ENCODE measurements around the gene C2orf92.

The C2orf92 gene

GRCh38 chr2:97654309-97654708 is 15.2 kb upstream of the C2orf92 start:
- Mint-ChIP-seq H3K27ac (peak overlapping the region in 1 of 2 donors; percentile 21), H3K27me3 (no peaks in the 10 kb centered on the region), H3K36me3 (ENCODE audit: insufficient read depth) (peaks cover 48% of the 10 kb centered on the region), H3K4me1 (ENCODE audit: low read depth in 2 of 2) (peaks cover 0 to 2% of the 10 kb centered on the region in 2 donors), H3K9me3 (no peaks in the 10 kb centered on the region), H3K4me3 (no peak overlapping the region)
- DNase-seq (no peak), ATAC-seq (replicated peaks) (peak; percentile 21)

- Mint-ChIP-seq H3K27ac (peak overlapping the region in 1 of 2 donors; percentile 21), H3K9me3 (no peaks in the 10 kb centered on the region), H3K27me3 (no peaks in the 10 kb centered on the region), H3K4me1 (ENCODE audit: low read depth in 2 of 2) (peaks cover 2 to 5% of the 10 kb centered on the region in 2 donors), H3K36me3 (ENCODE audit: insufficient read depth) (peaks cover 48% of the 10 kb centered on the region), H3K4me3 (no peak overlapping the region)
- DNase-seq (no peak), ATAC-seq (replicated peaks) (peak; percentile 31)
Observed at GRCh38 chr2:97654791-97655190, 14.7 kb upstream of the C2orf92 start.

DNA sequence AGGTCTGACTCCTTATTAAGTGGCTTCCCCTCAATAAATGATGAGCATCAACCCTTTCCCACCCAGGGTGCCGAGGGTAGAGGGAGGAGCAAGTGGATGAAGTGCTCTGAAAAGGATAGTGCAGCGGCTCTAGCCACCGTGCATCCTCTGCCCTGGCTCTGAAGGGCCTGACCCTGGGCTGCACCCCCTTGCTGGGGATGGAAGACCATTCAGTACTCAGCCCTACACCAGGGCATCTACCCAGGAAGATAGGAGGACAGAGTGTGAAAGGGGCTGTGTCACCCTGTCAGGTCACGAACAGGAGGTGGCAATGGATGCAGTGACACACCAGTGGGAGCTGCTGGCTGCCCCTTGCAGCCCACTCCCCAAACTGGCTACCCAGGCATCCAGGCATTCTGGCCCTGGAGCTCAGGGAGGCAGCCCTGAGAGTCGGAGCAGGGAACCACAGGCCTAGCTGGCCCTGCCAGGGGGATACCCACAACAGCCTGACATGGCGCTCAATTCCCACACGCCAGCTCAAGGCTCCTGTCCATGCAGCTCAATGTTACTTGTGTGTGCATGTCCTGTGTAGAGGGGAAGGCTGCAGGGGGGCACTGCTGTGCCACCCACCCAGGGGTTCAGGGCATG is 13.3 kb upstream of the C2orf92 start:
- no peaks in the 10 kb centered on the region for H3K9me3 Mint-ChIP-seq
- no peak overlapping the region for H3K4me3 Mint-ChIP-seq
- H3K27ac Mint-ChIP-seq, result no peak overlapping the region
- peaks cover 38% of the 10 kb centered on the region for H3K36me3 Mint-ChIP-seq (ENCODE audit: insufficient read depth)
- H3K4me1 Mint-ChIP-seq (ENCODE audit: low read depth in 2 of 2), result peaks cover 6 to 11% of the 10 kb centered on the region in 2 donors
- ATAC-seq (replicated peaks) (no peak), DNase-seq (no peak)
- no peaks in the 10 kb centered on the region for H3K27me3 Mint-ChIP-seq

GRCh38 chr2:97656905-97657587 is 12.5 kb upstream of the C2orf92 start:
- no peaks in the 10 kb centered on the region for H3K27me3 Mint-ChIP-seq
- H3K27ac Mint-ChIP-seq, result peak overlapping the region; percentile 17 to 25
- H3K4me1 Mint-ChIP-seq (ENCODE audit: low read depth in 2 of 2), result peaks cover 13 to 19% of the 10 kb centered on the region in 2 donors
- no peaks in the 10 kb centered on the region for H3K9me3 Mint-ChIP-seq
- DNase-seq (no peak), ATAC-seq (replicated peaks) (no peak)
- no peak overlapping the region for H3K4me3 Mint-ChIP-seq
- peaks cover 38% of the 10 kb centered on the region for H3K36me3 Mint-ChIP-seq (ENCODE audit: insufficient read depth)

- Mint-ChIP-seq H3K27me3 (no peaks in the 10 kb centered on the region), H3K36me3 (ENCODE audit: insufficient read depth) (peaks cover 44% of the 10 kb centered on the region), H3K4me1 (ENCODE audit: low read depth in 2 of 2) (peaks cover 23 to 29% of the 10 kb centered on the region in 2 donors), H3K27ac (peak overlapping the region in 1 of 2 donors; percentile 17), H3K9me3 (no peaks in the 10 kb centered on the region), H3K4me3 (no peak overlapping the region)
- ATAC-seq (replicated peaks) (no peak), DNase-seq (no peak)
Observed at GRCh38 chr2:97657986-97658690, 11.4 kb upstream of the C2orf92 start.

DNA sequence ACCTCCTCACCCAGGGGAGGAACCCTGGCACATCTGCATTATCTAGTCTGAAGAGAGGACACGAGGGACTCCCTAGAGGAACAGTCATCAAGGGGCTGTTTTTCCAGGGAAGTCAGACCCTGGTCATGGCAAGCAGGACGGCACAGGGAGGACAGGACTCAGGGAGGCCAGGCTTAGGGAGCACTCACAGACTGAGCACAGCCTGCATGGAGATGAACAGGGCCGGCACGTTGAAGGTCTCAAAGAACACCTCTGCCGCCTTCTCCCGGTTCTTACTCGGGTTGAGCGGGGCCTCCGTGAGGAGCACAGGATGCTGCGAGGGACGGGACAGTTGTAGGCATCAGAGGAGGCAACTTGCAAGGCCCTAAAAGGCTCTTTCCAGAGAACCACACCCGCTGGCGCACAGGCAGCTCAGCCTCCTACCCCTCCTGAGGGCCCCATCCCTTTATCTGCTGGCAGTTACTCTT is 10.8 kb upstream of the C2orf92 start:
- no peak for DNase-seq
- no peak overlapping the region for H3K4me3 Mint-ChIP-seq
- H3K27ac Mint-ChIP-seq, result peak overlapping the region in 1 of 2 donors; percentile 6
- no peaks in the 10 kb centered on the region for H3K9me3 Mint-ChIP-seq
- no peaks in the 10 kb centered on the region for H3K27me3 Mint-ChIP-seq
- peaks cover 25 to 31% of the 10 kb centered on the region in 2 donors for H3K4me1 Mint-ChIP-seq (ENCODE audit: low read depth in 2 of 2)
- no peak for ATAC-seq (replicated peaks)
- H3K36me3 Mint-ChIP-seq (ENCODE audit: insufficient read depth), result peaks cover 47% of the 10 kb centered on the region

DNA sequence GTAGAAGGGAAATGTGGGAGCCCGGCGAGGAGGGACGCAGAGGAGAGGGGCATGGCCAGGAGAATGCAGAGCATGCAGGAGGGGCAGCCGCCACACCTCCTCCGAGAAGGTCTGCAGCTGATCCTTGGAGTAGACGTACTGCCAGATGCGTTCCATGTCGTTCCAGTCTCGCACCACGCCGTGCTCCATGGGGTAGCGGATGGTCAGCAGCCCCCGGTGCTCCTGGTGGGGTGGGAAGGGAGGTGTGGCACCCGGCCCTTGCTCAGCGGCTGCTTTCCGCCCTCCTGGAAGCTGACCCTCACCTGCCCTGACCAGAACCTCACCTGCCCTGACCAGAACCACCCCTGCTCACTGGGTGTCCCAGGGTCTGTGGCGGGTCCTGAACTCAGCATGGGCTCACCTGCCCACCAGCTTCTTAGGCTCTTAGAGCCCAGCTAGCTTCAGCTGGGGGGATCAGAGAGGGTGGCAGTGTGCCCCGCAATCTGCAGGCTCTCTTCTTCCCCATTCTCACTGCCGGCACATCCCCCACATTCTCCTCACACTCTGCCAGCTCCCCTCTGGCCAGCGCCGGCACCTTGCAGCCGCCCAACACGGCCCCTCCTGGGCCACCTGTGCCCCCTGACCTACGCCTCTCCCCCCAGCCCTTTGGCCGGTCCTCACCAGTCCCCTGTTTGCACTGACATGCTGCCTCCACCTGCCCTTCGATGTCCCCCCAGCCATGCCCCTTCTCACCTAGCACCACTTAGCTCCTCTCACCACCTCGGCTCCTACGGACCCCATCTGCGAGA is 10.1 kb upstream of the C2orf92 start:
- peak overlapping the region in 1 of 2 donors; percentile 72 for H3K27ac Mint-ChIP-seq
- no peaks in the 10 kb centered on the region for H3K9me3 Mint-ChIP-seq
- H3K27me3 Mint-ChIP-seq, result no peaks in the 10 kb centered on the region
- ATAC-seq (replicated peaks), result no peak
- peaks cover 25 to 31% of the 10 kb centered on the region in 2 donors for H3K4me1 Mint-ChIP-seq (ENCODE audit: low read depth in 2 of 2)
- H3K4me3 Mint-ChIP-seq, result no peak overlapping the region
- peaks cover 51% of the 10 kb centered on the region for H3K36me3 Mint-ChIP-seq (ENCODE audit: insufficient read depth)
- DNase-seq, result no peak

GRCh38 chr2:97660044-97660774 is 9.3 kb upstream of the C2orf92 start:
- no peak for ATAC-seq (replicated peaks)
- Mint-ChIP-seq H3K4me3 (no peak overlapping the region), H3K27me3 (no peaks in the 10 kb centered on the region), H3K27ac (peak overlapping the region in 1 of 2 donors; percentile 72), H3K4me1 (ENCODE audit: low read depth in 2 of 2) (peaks cover 29 to 31% of the 10 kb centered on the region in 2 donors), H3K36me3 (ENCODE audit: insufficient read depth) (peaks cover 47% of the 10 kb centered on the region), H3K9me3 (no peaks in the 10 kb centered on the region)
- DNase-seq, result no peak

- no peaks in the 10 kb centered on the region for H3K9me3 Mint-ChIP-seq
- peak overlapping the region in 1 of 2 donors; percentile 72 for H3K27ac Mint-ChIP-seq
- no peak for ATAC-seq (replicated peaks)
- H3K36me3 Mint-ChIP-seq (ENCODE audit: insufficient read depth), result peaks cover 48% of the 10 kb centered on the region
- H3K4me3 Mint-ChIP-seq, result no peak overlapping the region
- H3K27me3 Mint-ChIP-seq, result no peaks in the 10 kb centered on the region
- DNase-seq, result no peak
- peaks cover 29 to 31% of the 10 kb centered on the region in 2 donors for H3K4me1 Mint-ChIP-seq (ENCODE audit: low read depth in 2 of 2)
Observed at GRCh38 chr2:97660775-97661389, 8.6 kb upstream of the C2orf92 start.

- no peaks in the 10 kb centered on the region for H3K27me3 Mint-ChIP-seq
- no peaks in the 10 kb centered on the region for H3K9me3 Mint-ChIP-seq
- H3K36me3 Mint-ChIP-seq (ENCODE audit: insufficient read depth), result peaks cover 50% of the 10 kb centered on the region
- H3K4me3 Mint-ChIP-seq, result peak overlapping the region; percentile 93 to 94
- H3K4me1 Mint-ChIP-seq (ENCODE audit: low read depth in 2 of 2), result peaks cover 29 to 31% of the 10 kb centered on the region in 2 donors
- H3K27ac Mint-ChIP-seq, result peak overlapping the region; percentile 97
- ATAC-seq (replicated peaks) (no peak), DNase-seq (no peak)
Observed at GRCh38 chr2:97661927-97662326, 7.6 kb upstream of the C2orf92 start.

- H3K36me3 Mint-ChIP-seq (ENCODE audit: insufficient read depth), result peaks cover 49% of the 10 kb centered on the region
- H3K27me3 Mint-ChIP-seq, result no peaks in the 10 kb centered on the region
- peak overlapping the region; percentile 97 for H3K27ac Mint-ChIP-seq
- peak overlapping the region; percentile 93 to 94 for H3K4me3 Mint-ChIP-seq
- DNase-seq, result peak in 1 of 3 experiments; percentile 35
- peaks cover 29 to 30% of the 10 kb centered on the region in 2 donors for H3K4me1 Mint-ChIP-seq (ENCODE audit: low read depth in 2 of 2)
- no peak for ATAC-seq (replicated peaks)
- no peaks in the 10 kb centered on the region for H3K9me3 Mint-ChIP-seq
Observed at GRCh38 chr2:97662386-97662894, 7.1 kb upstream of the C2orf92 start.

All from effector memory CD8-positive, alpha-beta T cell (primary cell).